Measurements from ENCODE around the gene IVL.
A peak's percentile ranks its signal among the peaks of the same experiment; 100 is the strongest.

GRCh38 chr1:152941037-152941711 is 32.8 kb downstream of the IVL start:
- TF ChIP-seq CTCF (conservative IDR thresholded peaks at IDR 0.05; ENCODE audit: low read depth, low read length): peak; percentile 42; the same call in 1 of the 2 replicates
- TF ChIP-seq EZH2phosphoT487 (IDR thresholded peaks at IDR 0.05; ENCODE audit: borderline replicate concordance, low read length): no peak
- no peak for TF ChIP-seq EZH2 (IDR thresholded peaks at IDR 0.05; ENCODE audit: low read length, unreplicated experiment)

All from PC-3 (cell line).